HG03469 (cell line): ENCODE measurements around the gene PDIA5.

ENCODE experiments used
- ATAC-seq: cut with Tn5 transposase; IDR thresholded peaks from one replicate; pipeline ENCODE4 v1.9.1; 2021; ENCODE audit warnings: mild to moderate bottlenecking, moderate library complexity, moderate number of reproducible peaks; ENCODE audit not compliant: unreplicated experiment

PDIA5 gene

GRCh38 chr3:123039178-123039577 is 27.6 kb upstream of the PDIA5 start:
- no peak for ATAC-seq

GRCh38 chr3:123042413-123042812 is 24.4 kb upstream of the PDIA5 start:
- ATAC-seq: no peak

DNA sequence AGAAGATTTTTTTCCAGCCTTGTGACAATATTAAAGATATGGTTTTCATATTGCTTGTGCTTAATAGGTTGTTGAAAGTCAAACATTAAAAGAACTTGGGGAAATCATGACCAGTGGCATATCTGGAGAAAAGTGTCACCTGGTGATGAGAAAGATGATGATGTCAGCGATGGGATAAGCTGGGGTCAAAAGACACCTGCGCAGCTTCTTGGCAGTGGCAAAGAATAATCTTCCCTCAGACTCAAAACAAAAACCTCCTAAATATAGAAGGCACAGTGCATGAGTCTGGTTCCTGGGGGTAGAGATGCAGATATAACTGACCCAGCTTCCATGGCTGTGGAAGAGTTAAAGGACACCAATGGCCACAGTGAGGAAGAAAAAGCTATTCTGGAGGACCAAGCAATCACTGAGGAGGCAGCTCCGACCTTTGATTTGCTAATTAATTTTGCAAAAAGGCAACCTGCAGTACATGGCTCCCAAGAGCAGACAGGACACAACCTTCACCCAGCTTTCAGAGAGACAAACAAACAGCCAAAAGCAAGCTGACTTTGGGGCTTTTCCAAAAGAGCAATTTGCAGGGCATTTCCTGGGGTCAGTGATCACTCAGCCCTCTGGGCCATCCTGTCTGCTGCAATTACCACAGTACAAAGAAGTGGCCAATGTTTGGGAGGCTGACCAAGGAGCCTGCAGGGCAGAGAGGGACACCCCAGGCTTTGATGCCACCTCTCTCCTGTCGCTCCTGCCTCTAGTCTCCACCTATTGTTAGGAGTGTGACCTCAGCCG is 21.7 kb upstream of the PDIA5 start:
- no peak for ATAC-seq

DNA sequence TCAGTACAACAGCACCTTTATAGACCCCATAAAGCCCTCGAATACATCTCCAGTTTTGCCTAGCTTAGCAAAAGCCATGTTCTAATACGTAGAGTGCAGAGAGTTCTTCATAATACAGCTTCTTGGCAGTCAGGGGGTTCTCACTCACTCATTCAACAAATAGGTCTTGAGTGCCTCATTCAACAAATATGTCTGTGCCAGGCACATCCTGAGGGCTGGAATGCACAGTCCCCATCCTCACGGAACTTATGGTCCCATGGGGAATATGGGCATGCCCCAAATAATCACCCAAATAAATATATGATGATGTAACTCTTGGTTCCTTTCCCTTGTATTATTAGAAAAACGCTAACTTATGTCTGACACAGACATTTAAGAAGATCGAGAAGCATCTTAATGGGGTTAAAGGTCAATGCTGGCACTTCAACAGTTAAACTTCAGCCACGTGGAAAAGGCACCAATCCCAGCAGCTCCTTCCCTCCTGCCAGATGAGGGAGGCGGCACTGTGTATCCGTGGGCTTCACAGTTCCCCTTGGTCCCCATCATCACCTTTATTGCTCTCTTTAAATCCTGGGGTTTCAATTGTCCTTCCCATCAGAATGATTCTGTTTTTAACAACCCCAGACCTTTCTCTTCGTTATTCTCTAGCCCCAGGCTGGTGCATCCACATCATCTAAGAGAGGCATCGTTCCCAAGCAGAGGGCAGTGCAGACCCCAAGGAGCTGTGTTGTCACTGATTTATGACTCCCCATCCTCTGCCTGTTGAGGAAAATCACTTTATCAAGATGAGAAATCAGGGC is 20.4 kb upstream of the PDIA5 start:
- no peak for ATAC-seq

DNA sequence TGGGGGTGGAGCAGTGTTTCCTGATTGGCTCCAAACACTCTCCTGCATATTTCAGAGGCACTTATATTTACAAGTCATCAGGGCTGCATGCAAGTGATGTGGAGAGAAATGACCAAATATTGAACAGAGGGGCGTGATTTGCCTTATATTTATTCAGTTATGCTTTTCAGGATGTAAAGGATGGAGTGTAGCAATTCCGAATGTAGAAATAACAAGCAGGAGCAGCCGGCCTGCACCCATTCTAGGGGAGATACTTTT is 19.8 kb upstream of the PDIA5 start:
- no peak for ATAC-seq

- ATAC-seq: no peak
Measured at GRCh38 chr3:123048480-123049237, 18.2 kb upstream of the PDIA5 start.

- no peak for ATAC-seq
Measured at GRCh38 chr3:123050666-123051065, 16.2 kb upstream of the PDIA5 start.

GRCh38 chr3:123053107-123053506 is 13.7 kb upstream of the PDIA5 start:
- no peak for ATAC-seq

DNA sequence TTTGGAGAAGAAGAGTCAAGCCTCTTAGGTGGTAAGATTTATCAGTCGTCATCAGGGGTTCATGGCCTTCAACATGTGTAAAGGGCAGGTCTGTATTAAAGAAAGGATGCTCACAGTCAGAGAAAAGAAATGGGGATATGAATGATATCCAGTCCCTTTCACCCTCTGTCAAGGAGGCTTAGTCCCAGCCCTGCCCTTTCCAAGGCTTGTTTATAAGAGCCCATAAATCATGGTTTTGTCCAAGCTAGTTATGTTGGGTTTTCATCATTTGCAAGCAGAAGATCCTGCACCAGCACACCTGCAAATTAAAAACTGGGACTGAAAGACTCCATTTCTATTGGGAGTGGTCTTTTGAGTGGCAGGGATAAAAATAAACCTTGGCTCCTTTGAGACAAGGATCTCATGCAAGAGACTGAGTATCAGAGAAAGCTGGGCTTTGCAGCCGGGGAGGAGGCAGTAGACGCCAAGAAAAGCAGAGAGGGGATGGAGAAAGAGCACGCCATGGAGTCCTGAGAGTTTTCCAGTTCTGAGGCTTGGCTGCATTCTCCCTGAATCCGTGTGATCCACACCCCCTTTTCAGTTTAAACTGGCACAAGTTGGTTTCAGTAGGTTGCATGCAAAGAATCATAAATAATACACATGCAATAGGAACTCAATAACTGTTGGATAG is 12.6 kb upstream of the PDIA5 start:
- no peak for ATAC-seq

DNA sequence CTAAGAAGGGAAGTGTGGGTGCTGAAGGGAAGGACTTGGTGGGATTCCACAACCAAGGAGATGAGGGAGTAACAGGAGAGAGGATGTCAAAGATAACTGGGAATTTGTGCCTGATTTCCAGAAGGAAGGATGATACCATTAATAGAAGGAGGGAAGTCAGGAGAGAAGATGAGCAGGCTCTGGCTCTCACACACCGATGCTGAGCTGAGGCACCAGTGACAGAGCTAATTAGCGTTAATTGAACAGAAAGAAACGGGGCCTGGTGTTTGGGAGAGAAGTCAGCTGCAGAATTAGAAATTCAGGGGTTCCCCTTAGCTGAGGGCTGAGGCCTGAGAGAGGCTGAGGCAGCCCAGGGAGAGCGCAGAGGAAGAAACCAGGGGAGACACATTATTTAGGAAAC is 11.9 kb upstream of the PDIA5 start:
- no peak for ATAC-seq

DNA sequence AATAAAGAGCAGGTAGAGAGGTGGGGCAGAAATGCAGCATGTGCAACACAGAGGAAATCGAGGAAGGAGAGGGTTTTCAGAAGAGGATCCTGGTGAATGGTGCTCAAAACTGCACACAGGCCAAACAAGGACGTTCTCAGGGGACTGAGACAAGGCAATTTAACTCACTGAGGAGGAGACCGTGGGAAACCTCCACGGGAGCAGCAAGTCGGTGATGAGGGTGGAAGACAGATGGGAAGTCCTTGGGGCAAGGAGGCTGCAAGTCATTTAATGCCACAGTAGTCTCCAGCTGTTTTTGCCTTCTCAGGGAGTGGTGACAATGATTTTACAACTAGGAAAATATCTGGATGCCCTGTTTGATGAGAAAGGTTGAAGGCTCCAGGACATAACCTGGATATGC is 11.5 kb upstream of the PDIA5 start:
- ATAC-seq: no peak

- ATAC-seq: no peak
Measured at GRCh38 chr3:123058505-123058904, 8.3 kb upstream of the PDIA5 start.

GRCh38 chr3:123060054-123060453 is 6.8 kb upstream of the PDIA5 start:
- no peak for ATAC-seq

DNA sequence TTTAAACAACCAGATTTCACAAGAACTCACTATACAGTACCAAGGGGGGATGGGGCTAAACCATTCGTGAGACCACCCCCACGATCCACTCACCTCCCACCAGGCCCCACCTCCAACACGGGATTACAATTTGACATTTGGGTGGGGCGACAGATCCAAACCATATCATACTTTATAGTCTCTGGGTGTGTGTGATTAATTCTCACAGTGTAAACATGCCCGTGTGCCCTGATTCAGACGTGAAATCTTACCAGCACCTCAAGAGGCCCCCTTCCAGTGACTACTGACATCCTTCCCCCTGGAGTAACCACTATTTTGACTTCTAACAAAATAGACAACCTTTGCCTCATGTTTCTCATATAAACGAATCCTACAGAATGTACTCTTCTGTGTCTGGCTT is 5.0 kb upstream of the PDIA5 start:
- no peak for ATAC-seq

GRCh38 chr3:123063034-123063433 is 3.8 kb upstream of the PDIA5 start:
- no peak for ATAC-seq

DNA sequence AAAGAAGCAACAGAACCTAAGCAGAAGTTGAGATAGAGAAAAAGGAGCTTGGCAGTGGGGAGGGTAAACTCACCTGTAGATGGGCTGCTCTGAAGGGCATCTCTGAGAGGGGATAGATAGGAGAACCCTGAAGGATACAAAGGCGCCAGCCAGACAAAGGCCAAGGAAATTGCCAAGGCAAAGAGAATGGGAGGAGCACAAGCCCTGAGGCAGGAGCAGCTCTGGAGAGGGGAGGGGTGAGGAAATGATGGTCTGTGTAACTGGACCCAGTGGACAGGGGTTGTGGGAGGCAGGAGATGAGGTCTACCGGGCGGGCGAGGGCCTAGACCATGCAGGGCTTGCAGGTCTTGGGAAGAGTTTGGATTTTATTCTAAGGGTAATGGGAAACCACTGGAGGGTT is 2.3 kb upstream of the PDIA5 start:
- ATAC-seq: no peak

DNA sequence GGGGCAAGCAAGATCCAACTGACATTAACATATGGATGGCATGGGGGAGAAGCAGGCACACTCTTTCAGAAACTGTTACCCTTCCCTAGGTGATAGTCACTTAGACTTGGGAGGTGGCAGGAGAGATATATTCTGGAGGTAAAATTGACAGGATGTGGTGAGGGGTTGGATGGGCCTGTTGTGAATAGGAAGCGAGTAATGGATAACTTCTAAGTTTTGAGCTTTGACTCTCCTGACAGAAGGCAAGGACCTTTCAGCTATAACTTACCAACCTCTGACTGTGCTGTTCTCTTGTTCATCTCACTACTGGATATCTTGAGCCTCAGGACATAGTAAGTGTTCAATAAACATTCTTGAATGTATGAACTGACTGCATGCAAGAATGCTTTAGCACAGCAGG is 1.9 kb upstream of the PDIA5 start:
- ATAC-seq: no peak

GRCh38 chr3:123066599-123066895 is 278 bp upstream of the PDIA5 start:
- no peak for ATAC-seq

DNA sequence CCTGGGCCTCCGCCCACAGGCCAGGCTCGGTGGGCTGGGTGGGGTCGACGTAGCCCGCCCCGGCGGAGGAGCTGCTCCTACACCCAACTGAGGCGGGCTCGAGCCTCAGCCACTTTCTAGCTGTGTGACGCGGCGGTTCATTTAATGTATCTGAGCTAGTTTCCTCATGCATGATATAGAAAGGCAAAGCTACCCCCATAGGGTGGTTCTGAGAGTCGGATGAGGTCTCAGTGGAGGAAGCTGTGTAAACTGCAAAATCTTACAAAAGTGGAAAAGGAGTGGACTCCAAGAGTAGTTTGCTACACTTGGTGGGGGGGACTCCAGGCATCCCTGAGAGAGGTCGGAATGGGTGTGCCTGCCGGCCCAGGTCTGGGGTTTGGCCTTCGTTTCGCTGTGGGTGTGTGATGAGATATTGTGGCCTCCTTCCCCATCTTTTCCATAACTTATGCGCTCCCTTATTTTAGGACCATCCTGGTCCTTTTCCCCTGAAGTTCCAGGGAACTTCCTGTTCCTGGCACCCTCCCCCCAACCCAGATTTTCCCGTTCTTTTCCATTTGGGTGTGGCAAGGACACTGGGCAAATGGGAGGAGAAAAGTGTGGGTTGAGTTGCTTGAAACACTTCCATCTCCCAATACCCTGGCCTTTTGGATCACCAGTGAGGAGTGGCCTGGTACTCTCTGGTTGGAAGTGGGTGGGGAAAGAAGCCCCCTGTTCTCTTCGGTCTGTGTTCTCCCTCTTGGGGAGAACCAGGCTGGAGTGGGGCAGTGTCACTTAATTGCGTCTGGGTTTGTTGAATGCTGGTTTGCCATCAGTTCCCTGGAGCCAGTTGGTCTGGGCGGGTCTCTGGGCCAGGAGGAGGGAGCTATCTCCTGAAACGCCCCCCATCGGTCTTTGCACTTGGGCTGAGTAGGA is 1.1 kb downstream of the PDIA5 start:
- ATAC-seq: peak; percentile 24

DNA sequence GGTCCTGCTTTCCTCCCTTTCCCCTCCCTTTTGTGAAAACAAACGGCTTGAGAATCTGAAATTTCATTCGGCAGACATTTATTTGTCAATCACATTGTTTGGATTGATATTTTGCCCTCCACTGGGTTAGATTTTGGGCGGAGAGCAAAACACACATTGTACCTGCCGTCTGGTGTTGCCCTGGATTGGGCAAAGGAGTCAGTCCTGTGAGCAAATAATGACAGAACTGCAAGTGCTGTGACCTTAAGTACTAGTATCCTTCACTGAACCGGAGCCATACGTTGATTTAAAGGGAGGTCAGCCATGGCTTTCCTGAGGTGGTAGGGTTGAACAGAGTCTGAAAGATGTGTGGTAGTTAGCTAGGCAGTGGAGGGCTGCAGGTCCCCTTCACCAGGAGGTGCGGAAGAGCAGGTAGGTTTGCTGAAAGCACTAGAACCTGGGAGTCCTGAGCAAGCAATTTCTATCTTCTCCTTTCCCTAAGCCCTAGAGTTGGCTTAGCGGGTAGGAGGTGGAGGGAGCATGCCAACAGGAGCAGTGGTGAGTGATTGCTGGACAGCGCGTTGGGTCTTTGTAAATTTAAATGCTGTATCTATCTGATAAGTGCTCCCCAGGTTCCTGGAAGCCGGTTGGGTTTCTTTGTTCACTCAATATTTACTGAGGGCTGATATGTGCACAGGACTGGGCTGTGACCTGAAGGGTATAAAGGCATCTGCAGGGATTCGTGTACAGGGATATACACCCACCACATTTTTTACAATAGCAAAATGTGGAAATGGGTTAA is 2.0 kb downstream of the PDIA5 start:
- ATAC-seq: no peak
